Endometrium (tissue), 2 donors: ENCODE results near the gene ZNRF1.
A peak's percentile ranks its signal among the peaks of the same experiment; 100 is the strongest.

Source experiments
- FAIRE-seq: peaks from 2 replicates; lab custom pipeline; 2012; peaks lifted over from hg19 to GRCh38; lab: Jason Lieb, UNC
- donor health status: control.
- donor health status: control.

ZNRF1 gene

DNA sequence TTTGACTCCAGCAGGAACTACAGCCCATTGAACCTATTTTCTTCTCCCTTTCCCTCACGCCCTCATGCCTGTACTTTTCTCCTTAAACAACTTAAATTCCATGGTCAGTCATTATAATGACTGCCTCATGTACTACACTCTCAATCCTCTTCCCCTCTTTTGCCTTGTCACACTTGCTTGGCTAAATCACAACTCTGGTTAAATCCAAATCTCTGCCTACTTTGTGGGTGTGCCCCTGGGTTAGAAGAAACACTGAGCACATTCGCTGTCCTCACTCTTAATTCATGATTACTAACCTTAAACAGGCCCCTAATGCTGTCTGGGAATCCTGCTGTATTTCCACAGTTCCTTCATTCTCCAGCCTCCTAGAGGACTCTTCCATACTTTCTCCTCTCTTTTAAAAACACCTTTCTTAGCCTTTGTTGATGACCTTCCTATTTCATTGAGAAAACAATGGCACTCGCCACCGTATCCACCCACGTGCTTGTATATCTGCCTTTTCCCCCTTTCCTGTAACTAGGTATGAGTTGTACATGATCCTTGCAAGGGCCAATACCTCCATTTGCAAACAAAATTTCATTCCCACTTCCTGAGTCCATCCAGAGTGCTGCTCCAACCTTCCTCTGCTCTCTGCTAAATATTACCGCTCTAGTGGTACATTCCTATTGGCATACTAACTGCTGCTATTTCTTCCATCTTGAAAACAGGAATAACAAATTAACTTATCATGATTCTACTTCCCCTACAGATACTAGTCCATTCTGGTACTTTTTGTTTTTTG lies 28.9 kb downstream of the ZNRF1 start:
- FAIRE-seq = no peak

DNA sequence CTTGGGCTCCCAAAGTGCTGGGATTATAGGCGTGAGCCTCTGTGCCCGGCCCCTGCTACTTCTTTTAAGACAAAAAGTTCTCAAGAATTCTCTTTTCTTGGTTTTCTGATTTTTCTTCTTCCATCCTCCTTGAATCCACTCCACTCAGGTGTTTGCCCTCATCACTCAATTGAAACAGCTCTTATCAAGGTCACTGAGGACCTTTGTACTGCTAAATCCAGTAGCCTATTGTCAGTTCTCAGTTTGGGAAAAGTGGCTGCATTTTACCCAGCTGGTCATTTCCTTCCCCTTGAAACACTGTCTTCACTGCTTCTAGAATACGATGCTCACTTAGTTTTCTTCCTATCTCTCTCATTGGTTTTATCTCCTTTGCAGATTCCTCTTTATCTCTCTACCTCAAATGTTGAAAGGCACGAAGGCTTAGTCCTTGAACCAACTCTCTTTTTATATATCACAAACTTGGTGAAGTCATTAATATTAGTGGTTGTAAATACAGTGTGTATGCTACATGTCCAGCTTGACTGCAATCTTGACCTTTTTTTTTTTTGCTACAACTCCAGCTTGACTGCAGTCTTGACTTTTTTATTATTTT lies 29.8 kb downstream of the ZNRF1 start:
- no peak for FAIRE-seq

DNA sequence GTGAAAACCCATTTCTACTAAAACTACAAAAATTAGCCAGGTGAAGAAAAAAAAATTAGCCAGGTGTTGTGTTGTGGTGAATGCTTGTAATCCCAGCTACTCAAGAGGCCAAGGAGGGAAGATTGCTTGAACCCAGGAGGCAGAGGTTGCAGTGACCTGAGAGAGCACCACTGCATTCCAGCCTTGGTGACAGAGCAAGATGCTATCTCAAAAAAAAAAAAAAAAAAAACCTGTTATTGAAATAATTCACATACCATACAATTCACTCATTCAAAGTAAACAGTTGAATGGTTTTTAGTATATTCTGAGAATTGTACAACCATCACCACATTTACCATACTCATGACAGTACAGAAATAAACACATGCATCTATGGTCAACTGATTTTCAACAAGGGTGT lies 31.0 kb downstream of the ZNRF1 start:
- FAIRE-seq = no peak

DNA sequence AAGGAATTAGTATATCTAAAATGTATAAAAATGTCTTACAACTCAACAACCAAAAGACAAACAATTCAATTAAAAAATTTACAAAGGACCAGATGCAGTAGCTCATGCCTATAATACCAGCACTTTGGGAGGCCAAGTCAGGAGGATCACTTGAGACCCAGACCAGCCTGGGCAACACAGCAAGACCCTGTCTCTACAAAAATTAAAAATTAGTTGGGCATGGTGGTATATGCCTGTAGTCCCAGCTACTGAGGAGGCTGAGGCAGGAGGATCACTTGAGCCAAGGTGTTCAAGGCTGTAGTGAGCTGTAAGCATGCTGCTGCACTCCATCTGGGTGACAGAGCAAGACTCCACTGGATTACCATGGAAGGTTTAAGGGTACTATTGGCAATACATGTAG lies 33.8 kb downstream of the ZNRF1 start:
- no peak for FAIRE-seq

DNA sequence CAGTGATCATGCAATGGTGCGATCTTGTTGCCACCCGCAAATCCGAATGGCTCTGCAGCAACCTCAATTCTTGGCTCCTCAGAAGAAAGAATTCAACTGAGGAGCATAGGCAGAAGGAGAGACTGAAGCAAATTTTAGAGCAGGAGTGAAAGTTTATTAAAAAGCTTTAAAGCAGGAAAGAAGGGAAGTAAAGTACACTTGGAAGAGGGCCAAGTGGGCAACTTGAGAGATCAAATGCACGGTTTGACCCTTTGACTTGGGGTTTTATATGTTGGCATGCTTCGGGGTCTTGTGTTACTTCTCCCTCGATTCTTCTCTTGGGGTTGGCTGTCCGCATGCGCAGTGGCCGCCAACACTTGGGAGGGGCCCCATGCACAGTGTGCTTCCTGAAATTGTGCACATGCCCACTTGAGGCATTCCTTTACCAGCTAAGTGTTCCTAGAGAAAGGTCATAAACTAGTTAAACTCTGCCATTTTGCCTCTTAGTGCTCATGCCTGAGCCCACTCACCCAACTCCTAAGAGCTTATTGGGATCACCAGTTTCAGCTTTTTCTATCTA lies 36.7 kb downstream of the ZNRF1 start:
- no peak for FAIRE-seq

DNA sequence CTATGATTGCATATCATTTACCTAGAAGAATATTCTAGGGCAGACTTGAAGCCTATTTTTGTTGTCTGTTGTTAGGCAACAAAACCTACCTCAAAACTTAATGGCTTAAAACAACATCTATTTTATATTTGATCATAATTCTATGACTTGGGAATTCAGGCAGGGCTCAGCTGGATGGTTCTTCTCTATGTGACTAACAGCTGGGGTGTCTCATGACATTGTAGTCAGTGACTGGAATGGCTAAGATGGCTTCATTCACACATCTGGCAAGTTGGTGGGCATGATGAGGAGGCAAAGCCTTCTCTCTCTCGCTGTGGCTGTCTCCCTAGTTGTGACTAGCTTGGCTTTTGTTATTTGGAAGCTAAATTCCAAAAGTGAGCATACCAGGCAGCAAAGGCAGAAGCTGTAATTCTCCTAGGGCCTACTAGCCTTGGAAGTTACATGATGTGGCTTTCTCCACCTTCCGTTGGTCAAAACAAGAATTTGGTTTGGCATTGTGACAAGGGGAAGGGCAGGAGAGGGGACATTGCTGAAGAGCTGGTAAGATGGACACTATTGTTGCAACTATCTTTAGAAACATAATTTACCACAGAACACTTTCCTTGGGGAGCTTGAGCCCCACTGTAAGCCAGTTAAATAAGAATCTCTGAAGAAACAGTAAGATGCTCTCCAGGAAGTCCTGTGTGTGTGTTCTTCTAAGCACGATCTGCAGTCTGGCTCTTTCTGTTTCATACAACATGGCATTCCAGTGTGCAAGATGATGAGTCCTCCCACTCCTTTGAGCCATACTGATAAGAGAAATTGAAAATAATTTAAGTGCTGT lies 39.4 kb downstream of the ZNRF1 start:
- FAIRE-seq = no peak

DNA sequence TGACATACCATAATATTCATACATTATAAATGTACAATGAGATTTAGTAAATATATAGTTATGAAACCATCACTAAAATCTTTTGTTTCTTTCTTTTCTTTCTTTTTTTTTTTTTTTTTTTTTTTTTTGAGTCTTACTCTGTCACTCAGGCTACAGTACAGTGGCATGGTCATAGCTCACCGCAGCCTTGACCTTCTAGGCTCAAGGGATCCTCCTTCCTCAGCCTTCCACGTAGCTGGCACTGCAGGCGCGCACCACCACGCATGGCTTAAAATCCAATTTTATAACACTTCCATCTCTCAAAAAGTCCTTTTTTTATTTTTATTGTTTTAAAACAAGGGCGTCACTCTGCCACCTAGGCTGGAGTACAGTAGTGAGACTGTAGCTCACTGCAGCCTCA lies 41.1 kb downstream of the ZNRF1 start:
- FAIRE-seq = no peak

DNA sequence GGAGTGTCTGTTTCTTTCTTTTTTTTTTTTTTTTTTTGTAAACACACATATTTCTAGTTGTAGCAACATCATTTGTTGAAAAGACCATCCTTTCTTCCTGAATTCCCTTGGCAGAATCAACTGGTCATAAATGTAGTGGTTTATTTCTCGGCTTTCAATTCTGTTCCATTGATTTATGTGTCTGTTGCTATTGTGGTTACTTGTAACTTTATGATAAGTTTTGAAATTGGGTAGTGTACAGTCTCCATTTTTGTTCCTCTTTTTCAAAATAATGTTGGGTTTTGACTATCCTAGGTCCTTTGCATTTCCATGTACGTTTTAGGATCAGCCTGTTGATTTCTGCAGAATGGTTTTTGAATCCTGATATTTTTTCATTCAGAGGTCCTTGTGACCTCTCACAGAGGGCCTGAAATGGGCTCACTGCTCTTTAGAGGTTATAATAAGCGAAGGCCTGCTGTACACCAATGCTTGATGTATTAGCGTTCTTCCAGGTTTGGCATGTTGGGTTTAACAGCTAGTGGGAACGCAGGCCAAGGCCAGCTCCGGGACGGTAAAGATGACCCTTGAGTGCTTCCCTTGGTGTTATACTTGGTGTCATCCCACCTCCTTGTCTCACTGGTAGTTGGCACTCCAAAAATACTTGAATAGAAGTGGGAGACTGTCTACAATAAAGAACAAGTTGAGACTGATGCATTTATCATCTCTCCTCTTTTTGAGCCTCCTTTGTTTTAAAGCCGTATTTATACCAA lies 43.8 kb downstream of the ZNRF1 start:
- FAIRE-seq = peak; percentile 91

DNA sequence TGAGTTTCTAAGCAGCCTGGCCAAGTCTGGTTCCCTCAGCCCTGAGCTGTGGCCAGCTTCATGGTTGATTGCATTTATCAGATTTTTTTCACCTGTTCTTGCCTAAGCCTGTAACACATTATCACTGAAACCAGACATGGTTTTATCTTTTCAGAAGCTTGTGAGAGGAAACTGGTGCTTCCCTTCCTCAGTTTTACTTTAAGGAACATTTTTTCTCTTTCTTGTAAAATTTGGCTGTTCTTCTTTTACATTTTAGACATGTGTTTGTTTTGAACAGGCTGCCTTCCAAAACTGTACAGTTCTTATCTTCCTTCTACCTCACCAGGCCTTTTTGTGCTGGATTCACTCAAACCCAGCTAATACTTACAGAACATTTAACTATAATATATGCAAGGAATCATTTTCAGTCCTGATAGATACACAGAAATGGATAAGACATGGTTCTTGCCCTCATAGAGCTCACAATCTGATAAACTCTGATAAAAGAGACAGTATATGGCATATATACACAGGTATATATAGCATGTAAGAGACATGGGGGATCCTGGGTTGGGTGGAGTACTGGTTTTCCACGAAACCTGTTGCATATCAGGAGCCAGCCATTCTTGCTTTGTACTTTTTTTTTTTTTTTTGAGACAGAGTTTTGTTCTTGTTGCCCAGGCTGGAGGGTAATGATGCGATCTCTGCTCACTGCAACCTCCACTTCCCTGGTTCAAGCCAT lies 44.5 kb downstream of the ZNRF1 start:
- FAIRE-seq = no peak

DNA sequence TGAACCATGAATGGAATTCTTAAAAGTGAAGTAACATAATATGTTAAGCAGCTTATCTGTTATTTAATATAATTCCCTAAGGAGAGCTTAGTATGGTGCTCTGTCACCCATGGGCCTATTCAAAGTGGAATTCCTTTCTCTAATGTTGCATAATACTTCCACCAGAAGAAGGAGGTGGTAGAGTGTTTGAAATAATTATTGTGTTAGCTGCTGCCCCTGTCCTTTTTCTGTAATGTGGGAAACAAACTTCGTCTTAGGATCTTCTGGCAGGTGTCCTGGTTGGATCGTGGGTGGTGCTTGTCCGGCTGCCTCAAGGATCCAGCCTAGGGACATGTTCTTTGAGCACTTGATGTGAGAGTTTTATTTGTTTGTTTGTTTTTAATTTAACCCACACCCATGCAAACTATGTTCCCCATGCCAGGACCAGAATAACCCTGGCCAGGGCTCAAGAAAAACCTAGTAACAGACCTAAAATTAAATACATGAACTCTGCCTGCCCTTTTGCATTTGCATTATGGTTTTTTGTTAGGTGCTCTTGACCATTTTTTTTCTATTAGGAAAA lies 46.1 kb downstream of the ZNRF1 start:
- FAIRE-seq = no peak

DNA sequence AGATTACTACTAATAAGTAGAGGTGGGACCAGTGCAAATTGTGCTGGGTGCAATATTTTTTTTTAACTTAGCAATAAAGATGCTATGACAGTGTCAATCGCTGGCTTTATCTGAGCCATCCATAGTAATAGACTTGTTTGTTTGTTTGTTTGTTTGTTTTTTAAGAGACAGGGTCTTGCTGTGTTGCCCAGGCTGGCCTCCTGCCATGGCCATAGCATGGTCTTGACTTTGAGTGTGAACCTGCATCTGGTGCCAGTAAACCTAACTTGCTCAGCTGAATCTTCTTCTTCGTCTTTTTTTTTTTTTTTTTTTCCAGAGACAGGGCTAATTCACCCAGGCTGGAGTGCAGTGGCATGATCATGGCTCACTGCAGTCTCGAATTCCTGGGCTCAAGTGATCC lies 46.6 kb downstream of the ZNRF1 start:
- FAIRE-seq = no peak

DNA sequence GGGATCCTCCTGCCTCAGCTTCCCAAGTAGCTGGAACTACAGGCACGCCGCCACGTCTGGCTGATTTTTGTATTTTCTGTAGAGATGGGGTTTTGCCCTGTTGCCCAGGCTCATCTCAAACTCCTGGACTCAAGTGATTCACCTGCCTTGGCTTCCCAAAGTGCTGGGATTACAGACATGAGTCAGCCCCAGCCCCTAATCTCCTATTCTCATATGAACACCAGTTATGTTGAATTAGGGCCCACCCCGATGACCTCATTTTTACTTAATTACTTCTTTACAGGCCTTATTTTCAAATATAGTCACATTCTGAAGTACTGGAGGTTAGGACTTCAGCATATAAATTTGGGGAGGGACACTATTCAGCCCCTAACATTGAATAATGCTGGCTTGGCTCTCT lies 49.2 kb downstream of the ZNRF1 start:
- FAIRE-seq = no peak

DNA sequence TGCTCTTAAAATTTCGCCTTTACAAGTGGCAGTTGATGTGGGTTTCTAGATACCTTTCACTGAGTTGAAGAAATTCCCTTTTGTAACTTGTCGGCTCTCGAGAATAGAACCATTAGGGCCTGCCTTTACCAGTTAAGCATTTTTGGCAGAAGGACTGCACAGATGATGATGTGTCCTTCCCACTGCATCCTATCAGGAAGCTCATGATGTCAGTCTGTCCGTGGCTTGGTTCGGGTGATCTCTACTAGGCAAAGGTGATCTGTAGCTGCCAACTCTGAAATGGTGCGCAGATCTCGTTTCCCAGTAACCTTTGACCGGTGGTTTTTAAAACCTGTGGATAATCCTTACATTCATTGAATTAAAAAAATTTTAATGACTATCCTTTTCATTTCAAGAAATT lies 49.7 kb downstream of the ZNRF1 start:
- FAIRE-seq = no peak

DNA sequence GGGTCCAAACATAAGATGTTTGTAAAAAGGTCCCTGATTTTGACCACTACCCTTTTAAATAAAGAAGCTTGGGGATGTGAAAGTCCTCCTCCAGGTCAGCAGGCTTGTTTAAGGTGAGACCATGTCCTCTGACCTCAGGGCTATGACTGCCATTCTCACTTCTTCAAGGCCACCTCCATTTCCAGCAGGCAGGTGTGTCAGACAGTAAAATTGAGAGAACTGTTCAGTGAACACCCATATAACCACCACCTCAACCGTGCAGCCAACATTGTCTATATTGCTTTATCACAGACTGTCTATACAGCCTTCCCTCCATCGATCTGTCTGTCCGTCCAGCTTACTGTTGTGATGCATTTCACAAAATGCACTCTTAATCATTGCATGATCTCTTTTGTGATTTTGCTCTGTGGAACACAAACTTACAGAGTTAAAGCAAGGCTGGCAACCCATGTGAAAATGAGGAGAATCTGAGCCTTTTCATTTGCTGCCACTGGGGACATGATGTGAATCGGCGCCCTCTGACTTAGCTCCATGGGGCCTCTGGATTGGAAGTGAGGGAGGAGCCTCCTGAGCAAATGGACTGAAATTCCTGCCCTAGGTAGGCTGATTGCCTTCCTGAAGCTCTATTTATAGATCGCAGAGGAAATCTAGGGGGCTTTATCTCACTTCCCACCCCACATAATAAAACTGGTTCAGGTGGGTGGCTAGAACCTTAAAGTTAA lies 53.8 kb downstream of the ZNRF1 start:
- no peak for FAIRE-seq

DNA sequence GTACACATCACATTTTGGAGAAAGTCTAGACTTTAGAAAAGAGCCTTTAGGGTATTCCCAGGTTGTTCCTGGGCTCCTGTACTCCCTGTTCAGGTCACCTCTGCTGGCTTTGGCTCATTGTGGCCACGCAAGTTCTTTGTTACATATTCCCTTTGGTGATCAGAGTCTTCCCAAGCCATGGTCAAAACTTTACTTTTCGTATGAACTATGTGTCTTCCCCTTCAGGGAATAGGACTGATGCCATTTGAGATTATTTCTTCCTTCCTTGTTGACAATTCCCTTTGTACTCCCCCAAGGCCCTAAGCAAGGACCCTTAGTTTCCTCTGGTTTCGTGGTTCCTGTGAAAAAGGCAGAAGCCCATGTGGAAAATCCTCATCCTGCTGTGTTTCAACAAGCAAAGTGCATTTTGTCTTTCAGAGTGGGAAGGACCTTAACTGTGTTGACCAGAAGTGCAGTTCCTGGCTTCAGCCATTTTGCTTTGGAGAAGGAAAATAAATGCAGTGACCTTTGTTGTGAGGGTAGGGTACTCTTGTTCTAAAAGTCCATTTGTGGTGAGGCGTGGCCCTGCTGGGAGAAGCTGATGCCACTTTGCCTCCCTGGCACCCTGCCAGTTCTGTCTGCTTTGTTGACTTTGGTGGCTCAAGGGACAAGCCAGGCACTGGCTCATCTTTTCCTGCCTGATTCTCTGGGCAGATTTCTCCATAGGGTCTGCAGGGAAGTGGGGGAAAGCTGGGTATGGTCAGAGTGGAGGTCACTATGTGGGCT lies 55.1 kb downstream of the ZNRF1 start:
- no peak for FAIRE-seq

DNA sequence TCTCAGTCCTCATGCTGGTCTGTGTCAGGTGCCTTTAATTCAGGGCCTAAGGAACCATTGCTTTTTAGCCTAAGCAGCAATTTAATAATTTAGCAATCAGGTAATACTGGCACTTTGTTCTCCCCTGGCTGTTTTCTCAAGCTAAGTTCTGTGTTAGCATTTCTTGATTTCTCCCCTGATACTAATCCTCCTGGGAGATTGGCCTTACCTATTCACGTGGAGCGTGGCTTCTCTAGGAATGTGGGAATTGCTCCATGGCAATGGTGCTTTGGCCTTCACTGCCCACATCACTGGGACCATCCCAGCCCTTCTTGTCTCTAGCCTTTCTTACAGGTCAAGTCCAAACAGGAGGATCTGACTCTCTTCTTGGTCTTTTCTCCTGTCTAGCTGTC lies 55.7 kb downstream of the ZNRF1 start:
- FAIRE-seq = no peak

DNA sequence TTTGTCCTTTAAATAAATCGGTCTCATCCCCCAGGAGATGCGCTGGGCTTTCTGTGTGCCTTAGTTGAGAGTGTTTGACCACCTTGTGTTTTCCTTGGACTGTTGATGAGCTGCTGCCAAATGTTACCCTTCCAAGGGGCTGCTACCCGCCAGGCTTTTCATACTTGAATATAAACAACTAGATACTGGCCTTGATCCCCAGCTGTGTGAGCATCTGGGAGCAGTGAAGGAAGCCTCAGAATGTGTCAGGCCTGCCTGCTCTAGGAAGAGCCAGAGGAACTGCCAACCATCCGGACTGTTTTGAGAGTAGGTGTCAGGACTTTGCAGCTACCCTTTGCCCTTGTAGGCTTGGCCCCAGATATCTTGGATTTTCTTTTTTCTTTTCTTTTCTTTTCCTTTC lies 60.0 kb downstream of the ZNRF1 start:
- no peak for FAIRE-seq

DNA sequence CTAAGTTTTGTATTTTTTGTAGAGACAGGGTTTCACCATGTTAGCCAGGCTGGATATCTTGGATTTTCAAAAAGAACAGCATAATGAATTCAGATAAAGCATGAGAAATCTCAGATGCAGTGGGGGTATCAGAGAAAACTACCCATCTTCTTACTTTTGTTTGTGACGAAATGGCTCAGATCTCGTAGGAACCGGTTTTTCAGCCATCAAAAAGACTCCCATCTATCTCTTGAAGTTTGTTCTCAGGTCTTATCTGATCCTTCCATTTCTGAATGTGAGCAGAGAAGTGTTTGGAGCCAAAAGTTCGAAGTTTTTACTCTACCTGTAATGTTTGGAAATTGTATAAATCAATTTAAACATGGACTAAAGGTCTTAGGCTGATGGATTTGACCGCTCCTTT lies 60.6 kb downstream of the ZNRF1 start:
- no peak for FAIRE-seq

DNA sequence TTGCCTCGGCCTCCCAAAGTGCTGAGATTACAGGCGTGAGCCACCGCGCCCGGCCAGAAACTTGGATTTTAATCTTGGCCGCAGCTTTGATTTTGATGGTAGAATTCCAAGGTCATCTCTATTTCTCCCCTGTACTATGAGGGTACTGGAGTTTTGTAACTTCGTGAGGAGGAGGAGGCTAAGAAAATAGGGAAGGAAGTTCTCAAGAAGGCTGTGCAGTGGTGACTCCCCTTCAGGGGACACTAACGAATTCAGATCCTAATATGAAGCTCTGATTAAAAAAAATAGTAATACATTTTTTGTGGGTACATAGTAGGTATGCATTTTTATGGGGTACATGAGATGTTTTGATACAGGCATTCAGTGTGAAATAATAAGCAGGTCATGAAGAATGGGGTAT lies 61.9 kb downstream of the ZNRF1 start:
- no peak for FAIRE-seq

DNA sequence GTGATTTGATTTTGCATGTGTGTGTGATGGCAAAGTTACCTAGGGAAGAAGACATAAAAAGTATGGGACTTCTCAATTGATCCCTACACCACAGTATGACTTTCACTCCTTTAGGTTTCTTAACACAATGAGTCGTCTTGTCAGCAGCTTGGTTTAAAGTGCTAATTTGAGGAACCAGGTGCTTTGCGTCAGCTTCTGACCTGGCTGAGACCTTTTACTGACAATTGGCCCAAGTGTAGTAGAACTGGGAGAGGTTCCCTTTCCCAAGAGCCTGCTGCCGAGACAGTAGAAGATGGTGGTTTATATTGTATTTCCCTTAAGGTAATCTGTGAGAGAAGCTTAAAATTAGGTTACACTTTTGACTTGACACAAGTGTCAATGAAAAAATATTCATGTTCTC lies 62.8 kb downstream of the ZNRF1 start:
- FAIRE-seq = no peak
